K562 (cell line): ENCODE data around the gene AGAP1. TPM values are rescaled to one million over a fixed set of nuclear protein-coding genes. Genes with fewer than 3 reads are reported as not detected.

Source experiments
- ATAC-seq: fragments of 200-7000 bp; cut with Tn5 transposase; 3 replicates; pipeline ENCODE4 v1.9.1; 2020; ENCODE audit warnings: moderate library complexity
- BruUV-seq: library from RNA; stranded (reverse); fragments of 400-500 nt; replicated peaks from 2 replicates; lab custom pipeline; 2021; lab: Mats Ljungman, UMichigan
- CTCF ChIA-PET: fragments of 300-600 bp; formaldehyde crosslinking; extraction: SDS; loops from one replicate; lab custom pipeline; 2021; ENCODE audit warnings: low intra/inter-chr PET ratio; lab: Yijun Ruan, JAX
- POLR2A ChIA-PET: fragments of 300-600, 350-650 bp; sonication (Branson Sonifier 250); formaldehyde crosslinking; extraction: SDS; loops from one replicate; lab custom pipeline; 2021; ENCODE audit warnings: antibody characterized with exemption, inconsistent platforms; lab: Yijun Ruan, JAX
- DNase-seq, 4 experiments: peaks; one replicate each; pipeline versions ENCODE4 v3.0.0 to v3.0.0-alpha.2; 2011 to 2018; ENCODE audit warnings: low spot score in 3 of 4, mixed read lengths in 3 of 4; ENCODE audit errors: extremely low read depth in 1 of 4
- FAIRE-seq: peaks from 2 replicates; lab custom pipeline; 2011; peaks lifted over from hg19 to GRCh38; lab: Jason Lieb, UNC
- H2AFZ ChIP-seq: 2 replicates; pipeline ENCODE4 v1.6.0; 2011; ENCODE audit warnings: low read depth, low read length, control low read depth, inconsistent platforms
- H3K27ac ChIP-seq: fragments of 200-600 bp; 3 replicates; pipeline ENCODE4 v1.8.0; 2011; ENCODE audit warnings: low read depth, mild to moderate bottlenecking, control low read depth, inconsistent platforms, low read length, moderate library complexity, mixed read lengths; ENCODE audit errors: extremely low read depth
- H3K27me3 ChIP-seq, 2 experiments: fragments of 300-600 bp in 1 of 2; 2 replicates in 1 of 2; 3 replicates in 1 of 2; pipeline versions ENCODE4 v1.6.0 to v1.8.0; 2011; ENCODE audit warnings: inconsistent platforms in 2 of 2, low read length in 2 of 2, mild to moderate bottlenecking in 1 of 2, mixed read lengths in 1 of 2, moderate library complexity in 1 of 2; ENCODE audit not compliant: control insufficient read depth in 2 of 2, insufficient read depth in 2 of 2
- H3K36me3 ChIP-seq: fragments of 300-600 bp; 3 replicates; pipeline ENCODE4 v1.8.0; 2011; ENCODE audit warnings: mild to moderate bottlenecking, low read length, inconsistent platforms; ENCODE audit not compliant: control insufficient read depth, insufficient read depth
- H3K4me1 ChIP-seq, 2 experiments: fragments of 200-600 bp in 1 of 2; replicated peaks in 1 of 2; 2 replicates in 1 of 2; 3 replicates in 1 of 2; pipeline versions ENCODE4 v1.5.1 to v1.8.0; 2011; ENCODE audit warnings: inconsistent platforms in 2 of 2, low read length in 2 of 2, mild to moderate bottlenecking in 1 of 2, mixed read lengths in 1 of 2, moderate library complexity in 1 of 2; ENCODE audit not compliant: control insufficient read depth in 2 of 2, insufficient read depth in 2 of 2
- H3K4me2 ChIP-seq: 2 replicates; pipeline ENCODE4 v1.6.1; 2011; ENCODE audit warnings: low read length, control low read depth, inconsistent platforms, mixed read lengths; ENCODE audit not compliant: insufficient read depth
- H3K4me3 ChIP-seq: fragments of 200-600 bp; sonication (generic), shearing (Covaris generic); 2 replicates; pipeline ENCODE4 v1.5.1; 2016; ENCODE audit warnings: control low read depth, inconsistent platforms
- H3K79me2 ChIP-seq: fragments of 200-600 bp; 3 replicates; pipeline ENCODE4 v1.8.0; 2011; ENCODE audit warnings: low read length, inconsistent platforms; ENCODE audit not compliant: control insufficient read depth, insufficient read depth
- H3K9ac ChIP-seq, 2 experiments: 2 replicates each; pipeline versions ENCODE4 v1.6.0 to v1.6.1; 2011; ENCODE audit warnings: low read depth in 2 of 2, low read length in 2 of 2, control low read depth in 1 of 2, inconsistent platforms in 1 of 2, mild to moderate bottlenecking in 1 of 2, mixed read lengths in 1 of 2; ENCODE audit not compliant: insufficient read depth in 1 of 2
- H3K9me1 ChIP-seq: one replicate; pipeline ENCODE4 v1.6.0; 2011; ENCODE audit warnings: inconsistent platforms, mild to moderate bottlenecking, low read length, moderate library complexity; ENCODE audit not compliant: control insufficient read depth, insufficient read depth
- H3K9me3 ChIP-seq: replicated peaks from 2 replicates; pipeline ENCODE4 v1.5.1; 2011; ENCODE audit warnings: low read depth, low read length, inconsistent platforms; ENCODE audit not compliant: control insufficient read depth, insufficient read depth
- H4K20me1 ChIP-seq: replicated peaks from 2 replicates; pipeline ENCODE4 v1.6.1; 2011; ENCODE audit warnings: low read length, inconsistent platforms, mixed read lengths; ENCODE audit not compliant: control insufficient read depth, insufficient read depth
- IFI16 ChIP-seq: fragments of 250-450 bp; sonication (Bioruptor Pico); IDR thresholded peaks from 2 replicates; pipeline ENCODE4 v2.1.2; 2022; ENCODE audit warnings: mild to moderate bottlenecking, inconsistent platforms
- ILK ChIP-seq: fragments of 450-650 bp; IDR thresholded peaks from 2 replicates; pipeline ENCODE4 v1.6.1; 2016; ENCODE audit warnings: missing genetic modification characterization, low read depth, mild to moderate bottlenecking, missing compliant biosample characterization, moderate library complexity, borderline replicate concordance
- PCBP1 ChIP-seq: fragments of 200-400 bp; formaldehyde crosslinking; IDR thresholded peaks from 2 replicates; pipeline ENCODE4 v1.6.1; 2018; ENCODE audit warnings: mild to moderate bottlenecking, low read depth, low read length; ENCODE audit not compliant: poor library complexity, severe bottlenecking
- POLR3G ChIP-seq: IDR thresholded peaks from 2 replicates; pipeline ENCODE4 v1.6.1; 2011; ENCODE audit not compliant: insufficient read length, insufficient replicate concordance; ENCODE audit errors: extremely low read depth
- SMAD2 ChIP-seq: fragments of 150-350 bp; IDR thresholded peaks from 2 replicates; pipeline ENCODE4 v1.6.1; 2014; ENCODE audit warnings: low read depth, mild to moderate bottlenecking, low read length
- TFAM ChIP-seq: fragments of 250-450 bp; sonication (Bioruptor Pico); conservative IDR thresholded peaks from 2 replicates; pipeline ENCODE4 v1.5.0; 2021; ENCODE audit warnings: mild to moderate bottlenecking, moderate library complexity
- ZNF121 ChIP-seq: sonication (generic); formaldehyde crosslinking; conservative IDR thresholded peaks from 2 replicates; pipeline ENCODE4 v1.8.0; 2022; ENCODE audit warnings: missing genetic modification reagents
- ZNF384 ChIP-seq: IDR thresholded peaks from 2 replicates; pipeline ENCODE4 v1.6.1; 2012; ENCODE audit warnings: low read depth, low read length, improper control_type of control experiment
- ZNF79 ChIP-seq: fragments of 250-450 bp; sonication (Bioruptor Pico); IDR thresholded peaks from 2 replicates; pipeline ENCODE4 v1.4.0; 2020; ENCODE audit warnings: low read depth, mild to moderate bottlenecking, moderate library complexity
- WGBS: fragments of 100-300 bp; shearing (Covaris generic); methylation state at CpG from one replicate; pipeline ENCODE4 v1.1.6; 2016; ENCODE audit warnings: low coverage, mixed read lengths; ENCODE audit not compliant: insufficient coverage; ENCODE audit errors: missing lambda C conversion rate; 5-methylcytosine and 5-hydroxymethylcytosine counted together
- in situ Hi-C: fragments of 300-500 bp; cut with MboI; formaldehyde crosslinking; loops from 4 replicates; pipeline ENCODE4 v1.15.0; 2018; ENCODE audit warnings: inconsistent platforms, mixed read lengths
- intact Hi-C: fragments of 100-400 bp; cut with micrococcal nuclease; formaldehyde crosslinking; loops from 2 replicates; pipeline ENCODE4 v1.14.2; 2022
- polyA plus RNA-seq, 8 experiments: library from polyadenylated mRNA; depleted of rRNA in 4 of 8; stranded (reverse) in 5 of 8; unstranded in 3 of 8; fragments of >200 nt; fragmentation: Nextera tagmentation in 2 of 8; fragmentation: Illumina TruSeq in 1 of 8; extraction: Ambion mirVana in 2 of 8; extraction: Trizol in 1 of 8; gene quantifications; 2 replicates each; pipeline versions ENCODE4 v1.2.1 to v1.2.3, GENCODE V29; 2011 to 2014; ENCODE audit warnings: inconsistent platforms in 1 of 8, missing spikeins in 1 of 8
- total RNA-seq, 7 experiments: library from RNA; depleted of rRNA in 6 of 7; stranded (reverse); fragments of >200 nt in 6 of 7; fragmentation: Illumina TruSeq in 2 of 7; extraction: Trizol in 2 of 7; gene quantifications; 2 replicates each; pipeline versions ENCODE4 v1.2.1 to v1.2.3, GENCODE V29; 2011 to 2021; ENCODE audit warnings: low replicate concordance in 1 of 7

The AGAP1 gene
- total and polyA plus RNA-seq, 9 of the 15 experiments (the other 6 are each of a cell fraction or from before 2014, with no cell fraction given) = 1.3 to 24.0 (median 10.6) TPM

DNA sequence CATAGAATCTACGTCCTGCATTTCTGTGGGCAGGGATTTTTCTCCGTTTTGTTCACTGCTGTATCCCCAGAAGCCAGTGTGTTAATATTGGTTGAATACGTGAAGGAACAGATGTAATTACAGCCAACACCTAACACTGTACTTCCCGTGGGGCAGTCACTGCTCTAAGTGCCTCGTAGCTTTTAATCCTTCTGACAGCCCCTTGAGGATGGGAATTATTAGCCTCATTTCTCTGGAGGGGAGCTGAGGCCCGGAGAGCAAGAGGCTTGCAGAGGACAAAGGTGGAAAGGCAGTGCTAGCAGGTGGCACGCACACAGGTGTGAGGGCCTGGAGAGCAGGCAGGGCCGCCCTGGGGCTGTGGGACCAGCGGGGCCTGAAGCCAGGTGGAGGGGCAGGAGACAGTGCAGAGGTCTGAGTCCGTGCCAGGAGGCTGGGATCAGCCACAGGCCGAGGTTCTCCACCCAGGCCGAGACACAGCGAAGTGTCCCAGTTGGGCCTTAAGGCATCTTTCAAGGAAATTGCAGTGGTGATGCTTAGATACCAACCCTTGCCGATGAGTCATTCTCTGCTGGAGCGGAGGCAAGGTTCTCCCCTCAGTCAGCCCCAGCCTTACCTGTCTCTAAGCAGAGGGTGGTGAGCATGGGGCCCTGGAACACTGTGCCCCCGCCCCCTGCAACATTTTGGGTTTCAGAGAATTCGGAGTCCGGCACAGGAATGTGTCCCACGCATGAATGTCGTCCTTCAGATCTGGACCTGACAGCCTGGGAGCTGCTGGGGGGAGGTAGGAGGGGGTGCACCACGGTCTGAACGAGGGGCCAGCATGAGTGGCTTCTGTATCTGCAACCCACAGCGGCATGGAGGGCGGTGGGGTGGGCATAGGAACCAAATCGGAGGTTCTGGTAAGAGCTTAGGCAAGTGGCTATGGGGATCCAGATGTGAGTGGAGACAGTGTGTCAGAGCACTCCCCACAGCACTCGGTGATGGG, 551.7 kb downstream of the AGAP1 start:
- H3K9me3 ChIP-seq = no peaks in the 10 kb centered on the region
- FAIRE-seq = no peak
- in situ Hi-C loops (no loop called here), intact Hi-C loops (no loop called here)
- no peak overlapping the region for H3K4me2 ChIP-seq
- H3K27me3 ChIP-seq = no peaks in the 10 kb centered on the region
- no peaks in the 10 kb centered on the region for H3K9me1 ChIP-seq
- POLR2A ChIA-PET = no interaction called here
- no peak for ATAC-seq
- CTCF ChIA-PET = no interaction called here
- DNase-seq = no peak
- H2AFZ ChIP-seq = no peak overlapping the region
- H3K4me3 ChIP-seq = no peak overlapping the region
- H3K36me3 ChIP-seq = peaks cover 5% of the 10 kb centered on the region; the same call in 1 of the 3 replicates
- no peaks in the 10 kb centered on the region for H3K79me2 ChIP-seq
- 94% methylated on average over 16 of the region's 26 CpGs for WGBS
- no peaks in the 10 kb centered on the region for H3K4me1 ChIP-seq
- TF ChIP-seq TFAM (CRISPR knock-in tag) = no peak
- TF ChIP-seq ZNF79 = no peak
- no peak for TF ChIP-seq PCBP1
- TF ChIP-seq, all 486 proteins: peak for 0
- no peaks in the 10 kb centered on the region for H4K20me1 ChIP-seq
- no TSS peak for BruUV-seq
- H3K27ac ChIP-seq = no peak overlapping the region
- H3K9ac ChIP-seq = no peak overlapping the region

DNA sequence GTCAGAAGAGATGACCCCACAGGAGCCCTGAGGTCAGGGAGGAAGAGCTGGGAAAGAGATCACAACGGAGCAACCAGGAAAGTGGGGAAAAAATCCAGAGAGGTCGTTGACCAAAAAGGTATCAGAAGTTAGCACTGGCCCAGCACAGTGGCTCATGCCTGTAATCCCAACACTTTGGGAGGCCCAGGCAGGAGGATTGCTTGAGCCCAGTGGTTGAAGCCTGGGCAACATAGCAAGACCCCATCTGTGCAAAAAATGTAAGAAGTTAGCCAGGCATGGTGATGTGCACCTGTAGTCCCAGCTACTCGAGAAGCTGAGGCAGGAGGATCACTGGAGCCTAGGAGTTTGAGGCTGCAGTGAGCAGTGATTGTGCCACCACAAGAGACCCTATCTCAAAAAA, 552.9 kb downstream of the AGAP1 start:
- TF ChIP-seq POLR3G (no peak), SMAD2 (no peak), ZNF384 (no peak), ZNF121 (CRISPR knock-in tag) (peak; percentile 61), ILK (tag) (no peak), IFI16 (CRISPR knock-in tag) (no peak), PCBP1 (no peak)
- DNase-seq (no peak), ATAC-seq (no peak), FAIRE-seq (no peak)
- Histone ChIP-seq H3K4me3 (no peak overlapping the region), H3K9ac (no peak overlapping the region), H3K27me3 (no peaks in the 10 kb centered on the region), H4K20me1 (no peaks in the 10 kb centered on the region), H2AFZ (no peak overlapping the region), H3K9me3 (no peaks in the 10 kb centered on the region), H3K27ac (no peak overlapping the region), H3K4me1 (no peaks in the 10 kb centered on the region), H3K36me3 (peaks cover 3% of the 10 kb centered on the region; the same call in 1 of the 3 replicates), H3K79me2 (no peaks in the 10 kb centered on the region), H3K4me2 (no peak overlapping the region), H3K9me1 (no peaks in the 10 kb centered on the region)
- ChIA-PET POLR2A (no interaction called here), CTCF (no interaction called here)
- 68% methylated on average over 3 of the region's 3 CpGs for WGBS
- BruUV-seq = no TSS peak
- intact Hi-C loops (no loop called here), in situ Hi-C loops (no loop called here)
